Measurements from ENCODE around the gene CLTCL1.

The CLTCL1 gene

GRCh38 chr22:19134176-19134831, 157.2 kb downstream of the CLTCL1 start:
- H3K27ac ChIP-seq: no peak overlapping the region
- TF ChIP-seq CTCF (IDR thresholded peaks at IDR 0.05): no peak
- TF ChIP-seq ZFX (IDR thresholded peaks at IDR 0.05; ENCODE audit: borderline replicate concordance): no peak

- H3K27ac ChIP-seq: no peak overlapping the region
- TF ChIP-seq ZFX (IDR thresholded peaks at IDR 0.05; ENCODE audit: borderline replicate concordance) (no peak), CTCF (IDR thresholded peaks at IDR 0.05) (no peak)
These were observed 158.0 kb downstream of the CLTCL1 start for GRCh38 chr22:19133561-19133960.

- no peak overlapping the region for H3K27ac ChIP-seq
- TF ChIP-seq CTCF (IDR thresholded peaks at IDR 0.05): no peak
- no peak for TF ChIP-seq ZFX (IDR thresholded peaks at IDR 0.05; ENCODE audit: borderline replicate concordance)
These were observed 158.7 kb downstream of the CLTCL1 start for GRCh38 chr22:19132693-19133400.

- TF ChIP-seq CTCF (IDR thresholded peaks at IDR 0.05): no peak
- no peak for TF ChIP-seq ZFX (IDR thresholded peaks at IDR 0.05; ENCODE audit: borderline replicate concordance)
- H3K27ac ChIP-seq: no peak overlapping the region
These were observed 159.4 kb downstream of the CLTCL1 start for GRCh38 chr22:19132153-19132552.

- H3K27ac ChIP-seq: no peak overlapping the region
- TF ChIP-seq CTCF (IDR thresholded peaks at IDR 0.05): no peak
- no peak for TF ChIP-seq ZFX (IDR thresholded peaks at IDR 0.05; ENCODE audit: borderline replicate concordance)
These were observed 159.9 kb downstream of the CLTCL1 start for GRCh38 chr22:19131685-19132015.

GRCh38 chr22:19130959-19131684, 160.4 kb downstream of the CLTCL1 start, which contains the start of gene TSSK2:
TSSK2 (plus strand) TSS chr22:19131308; CDS start chr22:19131400, 92 bp downstream.
- no peak within 1 kb of the TSS for H3K27ac ChIP-seq
- no peak for TF ChIP-seq ZFX (IDR thresholded peaks at IDR 0.05; ENCODE audit: borderline replicate concordance)
- no peak for TF ChIP-seq CTCF (IDR thresholded peaks at IDR 0.05)

- H3K27ac ChIP-seq: no peak overlapping the region
- TF ChIP-seq ZFX (IDR thresholded peaks at IDR 0.05; ENCODE audit: borderline replicate concordance) (no peak), CTCF (IDR thresholded peaks at IDR 0.05) (no peak)
These were observed 161.6 kb downstream of the CLTCL1 start for GRCh38 chr22:19129871-19130270.
